SK-N-SH (cell line): ENCODE results near the gene PTX3. TPM values are rescaled to one million over a fixed set of nuclear protein-coding genes. Genes with fewer than 3 reads are reported as not detected.
A peak's percentile ranks its signal among the peaks of the same experiment; 100 is the strongest.

Experiments
- CTCF ChIA-PET: fragments of 300-600, 350-600 bp; formaldehyde crosslinking; extraction: SDS; loops from one replicate; lab custom pipeline; 2021; lab: Yijun Ruan, JAX
- POLR2A ChIA-PET: fragments of 350-600 bp; sonication (Branson Sonifier 250); formaldehyde crosslinking; extraction: SDS; loops from one replicate; lab custom pipeline; 2020; ENCODE audit warnings: antibody characterized with exemption, inconsistent platforms; lab: Yijun Ruan, JAX
- DNase-seq: peaks from one replicate; pipeline ENCODE4 v3.0.0; 2012
- H2AFZ ChIP-seq: fragments of 200-600 bp; sonication (generic); 2 replicates; pipeline ENCODE4 v1.8.1; 2016; ENCODE audit warnings: antibody characterized with exemption, mild to moderate bottlenecking, low read depth
- H3F3A ChIP-seq: fragments of 200-600 bp; sonication (generic); replicated peaks from 2 replicates; pipeline ENCODE3; 2016; ENCODE audit warnings: antibody characterized with exemption, mild to moderate bottlenecking; ENCODE audit not compliant: insufficient read depth
- H3K27ac ChIP-seq, 2 experiments: fragments of 200-500 bp in 1 of 2; fragments of 200-600 bp in 1 of 2; sonication (Bioruptor generic) in 1 of 2; sonication (generic), shearing (Covaris generic) in 1 of 2; 2 replicates each; pipeline versions ENCODE4 v1.5.1 to v1.6.1; 2014 to 2016; ENCODE audit warnings: low read depth in 2 of 2, inconsistent platforms in 1 of 2, low read length in 1 of 2, mild to moderate bottlenecking in 1 of 2, mixed read lengths in 1 of 2
- H3K27me3 ChIP-seq: fragments of 200-600 bp; sonication (generic), shearing (Covaris generic); 2 replicates; pipeline ENCODE4 v1.6.1; 2016; ENCODE audit warnings: mixed run types; ENCODE audit not compliant: insufficient read depth
- H3K36me3 ChIP-seq, 2 experiments: fragments of 200-500 bp in 1 of 2; fragments of 200-600 bp in 1 of 2; sonication (Bioruptor generic) in 1 of 2; sonication (generic) in 1 of 2; replicated peaks in 1 of 2; 2 replicates each; pipeline versions ENCODE3 to v1.5.1; 2014 to 2016; ENCODE audit warnings: low read length in 1 of 2, mild to moderate bottlenecking in 1 of 2; ENCODE audit not compliant: insufficient read depth in 2 of 2, control insufficient read depth in 1 of 2
- H3K4me1 ChIP-seq, 2 experiments: fragments of 200-500 bp in 1 of 2; fragments of 200-600 bp in 1 of 2; sonication (Bioruptor generic) in 1 of 2; sonication (generic), shearing (Covaris generic) in 1 of 2; 2 replicates each; pipeline versions ENCODE4 v1.5.1 to v1.6.1; 2014 to 2016; ENCODE audit warnings: low read depth in 1 of 2, low read length in 1 of 2, mixed run types in 1 of 2; ENCODE audit not compliant: insufficient read depth in 2 of 2, control insufficient read depth in 1 of 2
- H3K4me2 ChIP-seq: fragments of 200-600 bp; sonication (generic), shearing (Covaris generic); 2 replicates; pipeline ENCODE4 v1.6.1; 2017; ENCODE audit warnings: mixed run types
- H3K4me3 ChIP-seq, 2 experiments: fragments of 200-500 bp in 1 of 2; fragments of 200-600 bp in 1 of 2; sonication (Bioruptor generic) in 1 of 2; sonication (generic), shearing (Covaris generic) in 1 of 2; 2 replicates each; pipeline versions ENCODE4 v1.5.1 to v1.8.1; 2014 to 2016; ENCODE audit warnings: low read depth in 2 of 2, inconsistent platforms in 1 of 2, low read length in 1 of 2, mild to moderate bottlenecking in 1 of 2, mixed read lengths in 1 of 2, moderate library complexity in 1 of 2
- H3K79me2 ChIP-seq: fragments of 200-600 bp; sonication (generic); 2 replicates; pipeline ENCODE4 v1.8.1; 2017; ENCODE audit warnings: mild to moderate bottlenecking; ENCODE audit not compliant: insufficient read depth
- H3K9ac ChIP-seq: fragments of 200-600 bp; sonication (generic); 2 replicates; pipeline ENCODE4 v1.6.1; 2017; ENCODE audit warnings: mixed run types
- H3K9me2 ChIP-seq: fragments of 200-600 bp; sonication (generic); 2 replicates; pipeline ENCODE4 v1.6.1; 2017; ENCODE audit warnings: mixed run types
- H3K9me3 ChIP-seq: fragments of 200-600 bp; sonication (generic); 2 replicates; pipeline ENCODE4 v1.6.1; 2017; ENCODE audit warnings: mixed run types, mild to moderate bottlenecking, moderate library complexity
- H4K20me1 ChIP-seq: fragments of 200-600 bp; sonication (generic); 2 replicates; pipeline ENCODE4 v1.6.1; 2017; ENCODE audit warnings: mild to moderate bottlenecking, mixed run types; ENCODE audit not compliant: insufficient read depth
- CHD2 ChIP-seq: fragments of 150-350 bp; IDR thresholded peaks from 2 replicates; pipeline ENCODE4 v1.6.1; 2018; ENCODE audit warnings: low read length; ENCODE audit not compliant: partially characterized antibody
- ELF1 ChIP-seq: IDR thresholded peaks from 2 replicates; pipeline ENCODE4 v1.4.0; 2012
- FOSL2 ChIP-seq: IDR thresholded peaks from 2 replicates; pipeline ENCODE4 v1.4.0; 2012; ENCODE audit warnings: low read depth, mild to moderate bottlenecking, moderate library complexity, borderline replicate concordance
- FOXJ3 ChIP-seq: sonication (generic); formaldehyde crosslinking; IDR thresholded peaks from 2 replicates; pipeline ENCODE4 v1.5.1; 2020; ENCODE audit warnings: mild to moderate bottlenecking, missing genetic modification reagents
- FOXM1 ChIP-seq: IDR thresholded peaks from 2 replicates; pipeline ENCODE4 v1.4.0; 2012; ENCODE audit warnings: low read depth, mild to moderate bottlenecking
- GABPA ChIP-seq: IDR thresholded peaks from 2 replicates; pipeline ENCODE4 v1.4.0; 2012; ENCODE audit warnings: low read depth, mild to moderate bottlenecking
- JUND ChIP-seq: IDR thresholded peaks from 2 replicates; pipeline ENCODE4 v1.4.0; 2012
- NFIC ChIP-seq: IDR thresholded peaks from 2 replicates; pipeline ENCODE4 v1.4.0; 2012; ENCODE audit warnings: borderline replicate concordance
- NRF1 ChIP-seq: IDR thresholded peaks from 2 replicates; pipeline ENCODE4 v1.6.1; 2012; ENCODE audit warnings: low read depth, mild to moderate bottlenecking, low read length
- POLR2AphosphoS5 ChIP-seq: IDR thresholded peaks from 2 replicates; pipeline ENCODE4 v1.6.1; 2012; ENCODE audit warnings: low read depth, low read length
- RCOR1 ChIP-seq: fragments of 150-350 bp; IDR thresholded peaks from 2 replicates; pipeline ENCODE4 v1.6.1; 2017; ENCODE audit warnings: antibody characterized with exemption, low read length
- RFX5 ChIP-seq: IDR thresholded peaks from 2 replicates; pipeline ENCODE4 v1.6.1; 2012; ENCODE audit warnings: mild to moderate bottlenecking, improper control_type of control experiment, low read length
- RXRA ChIP-seq: IDR thresholded peaks from 2 replicates; pipeline ENCODE4 v1.4.0; 2012; ENCODE audit warnings: low read depth, mild to moderate bottlenecking, borderline replicate concordance
- SIN3A ChIP-seq: IDR thresholded peaks from 2 replicates; pipeline ENCODE4 v1.6.1; 2012; ENCODE audit warnings: low read depth, mild to moderate bottlenecking, low read length, moderate library complexity, borderline replicate concordance
- SMC3 ChIP-seq: IDR thresholded peaks from 2 replicates; pipeline ENCODE4 v1.6.1; 2012; ENCODE audit warnings: low read depth, low read length, improper control_type of control experiment
- TEAD4 ChIP-seq: IDR thresholded peaks from 2 replicates; pipeline ENCODE4 v1.4.0; 2012; ENCODE audit warnings: mild to moderate bottlenecking, borderline replicate concordance; ENCODE audit not compliant: insufficient read depth
- whole genome bisulfite sequencing: methylation state at CpG from one replicate; pipeline ENCODE4 v1.1.6; 2017; ENCODE audit warnings: low lambda C conversion rate; 5-methylcytosine and 5-hydroxymethylcytosine counted together
- polyA plus RNA-seq, 3 experiments: library from polyadenylated mRNA; depleted of rRNA; stranded (reverse); fragments of >200 nt; gene quantifications; 2 replicates each; pipeline ENCODE4 v1.2.3, GENCODE V29; 2012
- TF ChIP-seq, protein P1 (sequence below): IDR thresholded peaks from 2 replicates; pipeline ENCODE4 v1.4.0; 2012; ENCODE audit warnings: low read depth, borderline replicate concordance
- TF ChIP-seq, protein P2 (sequence below): IDR thresholded peaks from 2 replicates; pipeline ENCODE4; 2012
- TF ChIP-seq, protein P3 (sequence below): IDR thresholded peaks from 2 replicates; pipeline ENCODE4 v1.4.0; 2012; ENCODE audit warnings: low read depth

PTX3 gene
- polyA plus RNA-seq, 1 of the 3 experiments (the other 2 are of a cell fraction) = 208 TPM

DNA sequence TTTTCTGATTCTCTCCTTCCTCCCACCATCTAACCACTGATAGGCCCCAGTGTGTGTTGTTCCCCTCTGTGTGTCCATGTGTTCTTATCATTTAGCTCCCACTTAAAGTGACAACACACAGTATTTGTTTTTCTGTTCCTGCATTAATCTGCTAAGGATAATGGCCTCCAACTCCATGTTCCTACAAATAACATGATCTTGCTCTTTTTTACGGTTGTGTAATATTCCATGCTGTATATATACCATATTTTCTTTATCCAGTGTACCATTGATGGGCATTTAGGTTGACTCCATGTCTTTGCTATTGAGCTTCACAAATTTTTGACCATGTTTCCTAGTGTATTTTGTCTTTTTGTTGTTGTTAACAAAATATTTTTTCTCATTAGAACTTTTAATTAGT lies 36.0 kb downstream of the PTX3 start:
- H3K9ac ChIP-seq = no peak overlapping the region
- peaks cover 0 to under 1% of the 10 kb centered on the region in 2 experiments; a peak in 1 of 4 replicates for H3K4me1 ChIP-seq
- H3K36me3 ChIP-seq = peaks cover 0 to 3% of the 10 kb centered on the region in 2 experiments
- H3K27me3 ChIP-seq = no peaks in the 10 kb centered on the region
- no peak overlapping the region for H2AFZ ChIP-seq
- no peak for DNase-seq
- ChIA-PET CTCF (interaction anchor here (1.3 kb wide), 1 partner anchor 21 kb away, joined by 4 read pairs; no protein-coding TSS in a partner anchor), POLR2A (no interaction called here)
- H3K9me2 ChIP-seq = no peaks in the 10 kb centered on the region
- no peak overlapping the region for H3K27ac ChIP-seq
- H3K79me2 ChIP-seq = peaks cover 3% of the 10 kb centered on the region; the same call in 1 of the 2 replicates
- H4K20me1 ChIP-seq = no peaks in the 10 kb centered on the region
- H3K9me3 ChIP-seq = no peaks in the 10 kb centered on the region
- no peaks in the 10 kb centered on the region for H3F3A ChIP-seq
- 97% methylated on average over 1 of the region's 1 CpG for WGBS
- H3K4me2 ChIP-seq = no peak overlapping the region
- H3K4me3 ChIP-seq = no peak overlapping the region
- TF ChIP-seq FOXJ3 (CRISPR knock-in tag) (no peak), CHD2 (no peak), RCOR1 (no peak), POLR2AphosphoS5 (no peak), GABPA (no peak), FOXM1 (no peak), TEAD4 (no peak), RFX5 (no peak), ELF1 (no peak), JUND (no peak), NFIC (no peak), RXRA (no peak), SMC3 (no peak), FOSL2 (no peak), SIN3A (no peak)
- TF ChIP-seq, protein P1, sequence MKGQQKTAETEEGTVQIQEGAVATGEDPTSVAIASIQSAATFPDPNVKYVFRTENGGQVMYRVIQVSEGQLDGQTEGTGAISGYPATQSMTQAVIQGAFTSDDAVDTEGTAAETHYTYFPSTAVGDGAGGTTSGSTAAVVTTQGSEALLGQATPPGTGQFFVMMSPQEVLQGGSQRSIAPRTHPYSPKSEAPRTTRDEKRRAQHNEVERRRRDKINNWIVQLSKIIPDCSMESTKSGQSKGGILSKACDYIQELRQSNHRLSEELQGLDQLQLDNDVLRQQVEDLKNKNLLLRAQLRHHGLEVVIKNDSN = no peak
- TF ChIP-seq, protein P2, sequence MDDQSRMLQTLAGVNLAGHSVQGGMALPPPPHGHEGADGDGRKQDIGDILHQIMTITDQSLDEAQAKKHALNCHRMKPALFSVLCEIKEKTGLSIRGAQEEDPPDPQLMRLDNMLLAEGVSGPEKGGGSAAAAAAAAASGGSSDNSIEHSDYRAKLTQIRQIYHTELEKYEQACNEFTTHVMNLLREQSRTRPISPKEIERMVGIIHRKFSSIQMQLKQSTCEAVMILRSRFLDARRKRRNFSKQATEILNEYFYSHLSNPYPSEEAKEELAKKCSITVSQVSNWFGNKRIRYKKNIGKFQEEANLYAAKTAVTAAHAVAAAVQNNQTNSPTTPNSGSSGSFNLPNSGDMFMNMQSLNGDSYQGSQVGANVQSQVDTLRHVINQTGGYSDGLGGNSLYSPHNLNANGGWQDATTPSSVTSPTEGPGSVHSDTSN = no peak
- TF ChIP-seq, protein P3, sequence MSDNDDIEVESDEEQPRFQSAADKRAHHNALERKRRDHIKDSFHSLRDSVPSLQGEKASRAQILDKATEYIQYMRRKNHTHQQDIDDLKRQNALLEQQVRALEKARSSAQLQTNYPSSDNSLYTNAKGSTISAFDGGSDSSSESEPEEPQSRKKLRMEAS = no peak

DNA sequence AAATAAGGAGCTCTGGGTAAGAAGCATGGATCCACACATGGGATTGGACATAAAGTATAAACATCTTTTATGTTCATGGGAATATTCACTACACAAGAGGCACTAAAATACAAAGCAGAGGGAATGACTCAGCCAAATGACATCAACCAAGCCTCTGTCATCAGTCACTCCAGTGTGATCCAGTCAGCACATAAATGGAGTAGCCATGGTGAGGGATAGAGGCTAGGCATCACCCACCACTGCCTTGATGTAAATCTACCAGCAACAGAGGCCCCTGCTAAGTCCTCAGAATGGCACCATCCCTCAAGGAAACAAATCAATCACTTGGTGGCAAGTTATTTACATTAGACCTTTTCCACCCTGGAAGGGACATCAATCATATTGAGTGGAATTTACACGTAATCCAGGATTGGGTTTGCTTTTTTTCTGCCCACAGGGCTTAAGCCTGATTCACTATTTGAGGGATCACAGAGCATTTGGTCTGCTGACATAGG lies 39.3 kb downstream of the PTX3 start:
- no peaks in the 10 kb centered on the region for H3K4me1 ChIP-seq
- H3K4me3 ChIP-seq = no peak overlapping the region
- H3F3A ChIP-seq = no peaks in the 10 kb centered on the region
- TF ChIP-seq, protein P2 = peak; percentile 30
- no peak for TF ChIP-seq NRF1
- POLR2A ChIA-PET = no interaction called here
- H3K9me3 ChIP-seq = no peaks in the 10 kb centered on the region
- DNase-seq = no peak
- H3K27me3 ChIP-seq = no peaks in the 10 kb centered on the region
- H4K20me1 ChIP-seq = no peaks in the 10 kb centered on the region
- H3K36me3 ChIP-seq = peaks cover 0 to 3% of the 10 kb centered on the region in 2 experiments
- H3K9me2 ChIP-seq = no peaks in the 10 kb centered on the region
- no peak overlapping the region for H3K9ac ChIP-seq
- H3K79me2 ChIP-seq = peaks cover 3% of the 10 kb centered on the region; the same call in 1 of the 2 replicates
- WGBS = 80% methylated on average over 1 of the region's 1 CpG
- peak overlapping the region in 1 of 2 experiments; percentile 29; a peak in 1 of 4 replicates for H3K27ac ChIP-seq
- CTCF ChIA-PET = interaction anchor here (0.9 kb wide), 1 partner anchor 17 kb away, joined by 4 read pairs; no protein-coding TSS in a partner anchor
- no peak overlapping the region for H2AFZ ChIP-seq
- no peak overlapping the region for H3K4me2 ChIP-seq
